GM12892 (cell line): ENCODE results near the gene P2RY12.

Experiments used
- DNase-seq: peaks from one replicate; pipeline ENCODE4 v3.0.0; 2011; ENCODE audit not compliant: insufficient read length
- FAIRE-seq: peaks from 2 replicates; lab custom pipeline; 2011; peaks lifted over from hg19 to GRCh38; lab: Jason Lieb, UNC
- POLR2A ChIP-seq: IDR thresholded peaks from 2 replicates; pipeline ENCODE4 v1.6.1; 2011; ENCODE audit warnings: low read depth, low read length, control low read depth
- POLR2AphosphoS5 ChIP-seq: IDR thresholded peaks from 2 replicates; pipeline ENCODE4 v1.6.1; 2011; ENCODE audit warnings: low read depth, low read length, control low read depth
- TAF1 ChIP-seq: IDR thresholded peaks from 2 replicates; pipeline ENCODE4 v1.6.1; 2011; ENCODE audit warnings: low read depth, mild to moderate bottlenecking, control low read depth, low read length, borderline replicate concordance

Gene P2RY12

GRCh38 chr3:151366993-151367392 lies 17.6 kb downstream of the P2RY12 start:
- FAIRE-seq = peak; percentile 27

GRCh38 chr3:151362751-151363174 lies 21.8 kb downstream of the P2RY12 start:
- TF ChIP-seq POLR2A (no peak), TAF1 (no peak), POLR2AphosphoS5 (no peak)
- DNase-seq (no peak), FAIRE-seq (no peak)

More at GRCh38 chr3:151366993-151367392, 17.6 kb downstream of the P2RY12 start:
- TF ChIP-seq POLR2A = no peak
- no peak for TF ChIP-seq TAF1
- TF ChIP-seq POLR2AphosphoS5 = no peak
- no peak for DNase-seq

- no peak for DNase-seq
- no peak for FAIRE-seq
- TF ChIP-seq POLR2A = no peak
- TF ChIP-seq TAF1 = no peak
- TF ChIP-seq POLR2AphosphoS5 = no peak
These were observed 27.1 kb downstream of the P2RY12 start for GRCh38 chr3:151357463-151357850.

- FAIRE-seq = peak; percentile 17
- no peak for TF ChIP-seq POLR2A
- TF ChIP-seq TAF1 = no peak
- no peak for TF ChIP-seq POLR2AphosphoS5
- no peak for DNase-seq
These were observed 27.6 kb downstream of the P2RY12 start for GRCh38 chr3:151356794-151357462.

GRCh38 chr3:151351648-151352047 lies 32.9 kb downstream of the P2RY12 start:
- FAIRE-seq (no peak), DNase-seq (no peak)
- TF ChIP-seq TAF1 (no peak), POLR2A (no peak), POLR2AphosphoS5 (no peak)

GRCh38 chr3:151351219-151351618 lies 33.3 kb downstream of the P2RY12 start:
- FAIRE-seq (no peak), DNase-seq (no peak)
- TF ChIP-seq POLR2A = no peak
- no peak for TF ChIP-seq TAF1

GRCh38 chr3:151350656-151351055 lies 33.9 kb downstream of the P2RY12 start:
- DNase-seq (no peak), FAIRE-seq (no peak)
- no peak for TF ChIP-seq POLR2A
- no peak for TF ChIP-seq POLR2AphosphoS5
- TF ChIP-seq TAF1 = no peak

GRCh38 chr3:151347432-151347831 lies 37.1 kb downstream of the P2RY12 start:
- no peak for DNase-seq
- TF ChIP-seq POLR2AphosphoS5 = no peak
- TF ChIP-seq POLR2A = no peak
- TF ChIP-seq TAF1 = no peak
- FAIRE-seq = no peak

GRCh38 chr3:151346292-151346691 lies 38.3 kb downstream of the P2RY12 start:
- DNase-seq (no peak), FAIRE-seq (no peak)
- TF ChIP-seq POLR2AphosphoS5 = no peak
- TF ChIP-seq TAF1 = no peak

GRCh38 chr3:151345859-151346258 lies 38.7 kb downstream of the P2RY12 start:
- no peak for DNase-seq
- peak; percentile 30 for FAIRE-seq
- TF ChIP-seq POLR2AphosphoS5 = no peak
- TF ChIP-seq POLR2A = no peak
- TF ChIP-seq TAF1 = no peak

GRCh38 chr3:151331696-151332095 lies 52.9 kb downstream of the P2RY12 start:
- no peak for DNase-seq
- no peak for FAIRE-seq
- no peak for TF ChIP-seq POLR2AphosphoS5
- TF ChIP-seq TAF1 = no peak
- TF ChIP-seq POLR2A = no peak

GRCh38 chr3:151330899-151331298 lies 53.7 kb downstream of the P2RY12 start:
- DNase-seq (no peak), FAIRE-seq (no peak)
- no peak for TF ChIP-seq POLR2A
- TF ChIP-seq TAF1 = no peak
- TF ChIP-seq POLR2AphosphoS5 = no peak

GRCh38 chr3:151330379-151330778 lies 54.2 kb downstream of the P2RY12 start:
- FAIRE-seq (no peak), DNase-seq (no peak)
- TF ChIP-seq TAF1 (no peak), POLR2A (no peak), POLR2AphosphoS5 (no peak)
